Liver (tissue), 9 donors: ENCODE results near the gene ZNF432. TPM values are rescaled to one million over a fixed set of nuclear protein-coding genes. Genes with fewer than 3 reads are reported as not detected.
"Not testable (repeated sequence)": the region's sequence is repeated elsewhere in the genome, so short reads cannot be mapped to it uniquely, and the experiment has no call there.

Source experiments
- DNase-seq: peaks from one replicate; pipeline ENCODE4 v3.0.0-alpha.2; 2017; ENCODE audit warnings: low spot score
- H3K27ac ChIP-seq, 2 donors: one replicate each; pipeline ENCODE4 v1.7.0; 2013; ENCODE audit warnings: inconsistent platforms in 2 of 2, low read length in 2 of 2, control low read depth in 1 of 2, low read depth in 1 of 2, mild to moderate bottlenecking in 1 of 2
- H3K27me3 ChIP-seq, 4 donors: one replicate each; pipeline versions ENCODE4 v1.6.1 to v1.7.0; 2013; ENCODE audit warnings: low read length in 3 of 4, inconsistent platforms in 1 of 4, mild to moderate bottlenecking in 1 of 4, moderate library complexity in 1 of 4; ENCODE audit not compliant: control insufficient read depth in 4 of 4, insufficient read depth in 4 of 4
- H3K36me3 ChIP-seq, 4 donors: one replicate each; pipeline versions ENCODE4 v1.6.1 to v1.7.0; 2013; ENCODE audit warnings: low read length in 3 of 4, mild to moderate bottlenecking in 3 of 4, low read depth in 1 of 4, moderate library complexity in 1 of 4; ENCODE audit not compliant: control insufficient read depth in 4 of 4, insufficient read depth in 3 of 4
- H3K4me1 ChIP-seq, 4 donors: one replicate each; pipeline versions ENCODE4 v1.6.1 to v1.7.0; 2013; ENCODE audit warnings: low read length in 3 of 4, mild to moderate bottlenecking in 3 of 4, moderate library complexity in 1 of 4; ENCODE audit not compliant: control insufficient read depth in 4 of 4, insufficient read depth in 4 of 4
- H3K4me3 ChIP-seq, 3 donors: one replicate each; pipeline versions ENCODE4 v1.6.1 to v1.7.0; 2013; ENCODE audit warnings: low read length in 3 of 3, control low read depth in 1 of 3, low read depth in 1 of 3, mild to moderate bottlenecking in 1 of 3
- H3K9ac ChIP-seq, 2 donors: one replicate each; pipeline ENCODE4 v1.7.0; 2013; ENCODE audit warnings: low read length in 2 of 2, mild to moderate bottlenecking in 2 of 2, moderate library complexity in 2 of 2, control low read depth in 1 of 2, low read depth in 1 of 2
- H3K9me3 ChIP-seq, 4 donors: one replicate each; pipeline versions ENCODE4 v1.6.1 to v1.7.0; 2013; ENCODE audit warnings: low read length in 3 of 4; ENCODE audit not compliant: control insufficient read depth in 4 of 4
- ATF3 ChIP-seq: IDR thresholded peaks from 2 replicates; pipeline ENCODE4 v1.6.1; 2016; ENCODE audit warnings: antibody characterized with exemption
- EGR1 ChIP-seq, 2 donors: IDR thresholded peaks; 2 replicates each; pipeline ENCODE4 v1.6.1; 2016 to 2018; ENCODE audit warnings: antibody characterized with exemption in 2 of 2, low read depth in 2 of 2
- FOXA1 ChIP-seq: IDR thresholded peaks from 2 replicates; pipeline ENCODE4 v1.6.1; 2016; ENCODE audit warnings: antibody characterized with exemption
- FOXA2 ChIP-seq: IDR thresholded peaks from 2 replicates; pipeline ENCODE4 v1.6.1; 2016; ENCODE audit warnings: antibody characterized with exemption
- GABPA ChIP-seq, 2 donors: IDR thresholded peaks in 1 of 2; conservative IDR thresholded peaks in 1 of 2; 2 replicates each; pipeline ENCODE4 v1.6.1; 2016; ENCODE audit warnings: antibody characterized with exemption in 2 of 2, mild to moderate bottlenecking in 1 of 2, moderate library complexity in 1 of 2
- HNF4A ChIP-seq, 2 donors: conservative IDR thresholded peaks; 2 replicates each; pipeline ENCODE4 v1.6.1; 2016; ENCODE audit warnings: antibody characterized with exemption in 2 of 2, mild to moderate bottlenecking in 2 of 2
- HNF4G ChIP-seq: IDR thresholded peaks from 2 replicates; pipeline ENCODE4 v1.6.1; 2016; ENCODE audit warnings: antibody characterized with exemption
- JUND ChIP-seq, 2 donors: IDR thresholded peaks; 2 replicates each; pipeline ENCODE4 v1.6.1; 2016; ENCODE audit warnings: antibody characterized with exemption in 2 of 2
- NR2F2 ChIP-seq: IDR thresholded peaks from 2 replicates; pipeline ENCODE4 v1.6.1; 2016; ENCODE audit warnings: antibody characterized with exemption
- RAD21 ChIP-seq, 2 donors: IDR thresholded peaks; 2 replicates each; pipeline ENCODE4 v1.6.1; 2016; ENCODE audit warnings: antibody characterized with exemption in 2 of 2, mild to moderate bottlenecking in 2 of 2
- REST ChIP-seq: IDR thresholded peaks from 2 replicates; pipeline ENCODE4 v1.6.1; 2016; ENCODE audit warnings: antibody characterized with exemption, mild to moderate bottlenecking
- RXRA ChIP-seq, 2 donors: IDR thresholded peaks; 2 replicates each; pipeline ENCODE4 v1.6.1; 2017 to 2018; ENCODE audit warnings: antibody characterized with exemption in 2 of 2, mild to moderate bottlenecking in 1 of 2
- SP1 ChIP-seq: IDR thresholded peaks from 2 replicates; pipeline ENCODE4 v1.6.1; 2018; ENCODE audit warnings: antibody characterized with exemption, mild to moderate bottlenecking
- TAF1 ChIP-seq: conservative IDR thresholded peaks from 2 replicates; pipeline ENCODE4 v1.6.1; 2016; ENCODE audit warnings: antibody characterized with exemption, mild to moderate bottlenecking
- YY1 ChIP-seq: IDR thresholded peaks from 2 replicates; pipeline ENCODE4 v1.6.1; 2016; ENCODE audit warnings: antibody characterized with exemption, mild to moderate bottlenecking
- ZBTB33 ChIP-seq: IDR thresholded peaks from 2 replicates; pipeline ENCODE4 v1.6.1; 2016; ENCODE audit warnings: antibody characterized with exemption
- WGBS: extraction: QIAGEN DNeasy Blood & Tissue Kit; methylation state at CpG from one replicate; pipeline ENCODE4 v1.1.7; 2013; 5-methylcytosine and 5-hydroxymethylcytosine counted together
- polyA plus RNA-seq, 2 donors: library from polyadenylated mRNA; stranded (reverse) in 1 of 2; unstranded in 1 of 2; fragments of 200-250 nt in 1 of 2; fragments of >200 nt in 1 of 2; fragmentation: Nextera tagmentation in 1 of 2; extraction: Ambion mirVana in 1 of 2; gene quantifications; one replicate each; pipeline versions ENCODE4 v1.2.1 to v1.2.3, GENCODE V29; 2013 to 2015
- total RNA-seq, 2 donors: library from RNA; depleted of rRNA; stranded (reverse); fragments of >200 nt; gene quantifications; one replicate each; pipeline ENCODE4 v1.2.3, GENCODE V29; 2014
- TF ChIP-seq, protein P1 (sequence below): IDR thresholded peaks from 2 replicates; pipeline ENCODE4 v1.6.1; 2016; ENCODE audit warnings: antibody characterized with exemption
- TF ChIP-seq, protein P2 (sequence below): fragments of 150-350 bp; IDR thresholded peaks from 2 replicates; pipeline ENCODE4 v1.5.1; 2017; ENCODE audit warnings: improper control_type of control experiment, low read depth, low read length; ENCODE audit not compliant: missing input control
- donor health status: healthy.
- donor health status: healthy.
- donor health status: healthy.
- donor health status: healthy.
- donor health status: healthy.

The ZNF432 gene
- total and polyA plus RNA-seq, 4 donors: 0.83 to 4.8 (median 1.9) TPM

DNA sequence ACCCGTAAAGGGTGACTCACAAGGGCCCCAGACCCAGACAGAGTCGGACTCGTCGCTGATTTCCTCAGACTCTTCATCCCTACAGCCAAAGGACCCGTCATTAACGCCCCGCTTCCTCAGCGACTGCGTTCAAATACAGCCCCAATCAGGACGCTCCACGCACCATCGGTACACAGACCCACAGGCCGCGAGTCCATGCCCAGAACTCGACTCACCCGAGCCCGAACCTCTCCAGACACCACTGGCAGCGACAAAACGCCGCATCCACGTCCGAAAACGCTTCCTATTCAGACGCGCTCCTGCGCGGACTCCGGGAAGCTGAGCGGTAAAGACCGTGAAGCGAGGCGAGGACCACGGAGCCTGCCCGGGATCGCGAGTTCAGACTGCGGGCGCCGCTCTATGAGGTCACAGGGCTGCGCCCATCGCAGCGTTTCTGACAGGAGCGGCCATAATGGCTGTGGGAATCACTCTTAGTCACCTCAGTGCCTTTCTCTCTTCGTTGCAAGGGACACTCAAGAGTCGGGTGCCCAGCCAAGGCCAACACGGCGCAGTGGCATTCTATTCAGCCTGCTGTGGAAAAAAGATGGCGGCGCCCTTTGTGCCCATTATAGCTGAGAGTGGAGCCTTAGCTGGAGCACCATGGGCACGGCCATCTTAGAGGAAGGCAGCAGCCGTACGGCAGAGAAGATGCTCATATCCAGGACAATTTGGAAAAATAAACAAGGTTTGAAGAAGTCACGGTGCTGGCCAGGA is 20.4 kb downstream of the ZNF432 start, which contains the start of gene ZNF614:
TSS of gene ZNF614 (minus strand) at position 353 of the 753 bp plus-strand sequence. CDS start 2,634 bp downstream, outside the sequence.
- H3K27ac ChIP-seq: peak within 1 kb of the TSS; percentile 79 to 84
- H3K27me3 ChIP-seq: no peaks in the 10 kb centered on the region
- H3K36me3 ChIP-seq: peaks cover 9 to 26% (median 21%) of the 10 kb centered on the region in 4 donors
- H3K9me3 ChIP-seq: peaks cover 32 to 72% (median 60%) of the 10 kb centered on the region in 4 donors
- DNase-seq: peak; percentile 87
- H3K4me3 ChIP-seq: peak within 1 kb of the TSS; percentile 75 to 91 (median 84)
- H3K4me1 ChIP-seq: peaks cover 0 to 5% (median 3%) of the 10 kb centered on the region in 4 donors
- TF ChIP-seq, protein P1, sequence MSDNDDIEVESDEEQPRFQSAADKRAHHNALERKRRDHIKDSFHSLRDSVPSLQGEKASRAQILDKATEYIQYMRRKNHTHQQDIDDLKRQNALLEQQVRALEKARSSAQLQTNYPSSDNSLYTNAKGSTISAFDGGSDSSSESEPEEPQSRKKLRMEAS: peak; percentile 69
- TF ChIP-seq TAF1 (peak; percentile 52), GABPA (IDR thresholded peaks at IDR 0.05 in 1 of 2, conservative IDR thresholded peaks at IDR 0.05 in 1 of 2) (peak in 1 of 2 donors; percentile 24), JUND (IDR thresholded peaks at IDR 0.05) (no peak), REST (no peak), YY1 (peak; percentile 100), NR2F2 (peak; percentile 82), SP1 (peak; percentile 38), RXRA (IDR thresholded peaks at IDR 0.05) (peak; percentile 32 to 53), ZBTB33 (peak; percentile 98), FOXA1 (no peak), HNF4G (no peak), RAD21 (IDR thresholded peaks at IDR 0.05) (no peak), FOXA2 (no peak), ATF3 (no peak), HNF4A (conservative IDR thresholded peaks at IDR 0.05) (peak; percentile 22 to 24), EGR1 (IDR thresholded peaks at IDR 0.05; ENCODE audit: low read depth in 2 of 2) (no peak)
- TF ChIP-seq, protein P2, sequence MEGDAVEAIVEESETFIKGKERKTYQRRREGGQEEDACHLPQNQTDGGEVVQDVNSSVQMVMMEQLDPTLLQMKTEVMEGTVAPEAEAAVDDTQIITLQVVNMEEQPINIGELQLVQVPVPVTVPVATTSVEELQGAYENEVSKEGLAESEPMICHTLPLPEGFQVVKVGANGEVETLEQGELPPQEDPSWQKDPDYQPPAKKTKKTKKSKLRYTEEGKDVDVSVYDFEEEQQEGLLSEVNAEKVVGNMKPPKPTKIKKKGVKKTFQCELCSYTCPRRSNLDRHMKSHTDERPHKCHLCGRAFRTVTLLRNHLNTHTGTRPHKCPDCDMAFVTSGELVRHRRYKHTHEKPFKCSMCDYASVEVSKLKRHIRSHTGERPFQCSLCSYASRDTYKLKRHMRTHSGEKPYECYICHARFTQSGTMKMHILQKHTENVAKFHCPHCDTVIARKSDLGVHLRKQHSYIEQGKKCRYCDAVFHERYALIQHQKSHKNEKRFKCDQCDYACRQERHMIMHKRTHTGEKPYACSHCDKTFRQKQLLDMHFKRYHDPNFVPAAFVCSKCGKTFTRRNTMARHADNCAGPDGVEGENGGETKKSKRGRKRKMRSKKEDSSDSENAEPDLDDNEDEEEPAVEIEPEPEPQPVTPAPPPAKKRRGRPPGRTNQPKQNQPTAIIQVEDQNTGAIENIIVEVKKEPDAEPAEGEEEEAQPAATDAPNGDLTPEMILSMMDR: no peak
- H3K9ac ChIP-seq: peak within 1 kb of the TSS; percentile 75 to 76
- WGBS: under 1% methylated on average over 53 of the region's 53 CpGs

GRCh38 chr19:52026255-52026990 is 22.2 kb downstream of the ZNF432 start:
- Histone ChIP-seq H3K36me3 (peaks cover 15 to 33% (median 24%) of the 10 kb centered on the region in 4 donors), H3K9me3 (peaks cover 29 to 69% (median 51%) of the 10 kb centered on the region in 4 donors), H3K4me3 (peak overlapping the region in 2 of 3 donors; percentile 49 to 91)
- DNase-seq, H3K4me1 ChIP-seq, H3K9ac ChIP-seq, H3K27ac ChIP-seq, H3K27me3 ChIP-seq: not testable (repeated sequence)
- 86% methylated on average over 15 of the region's 15 CpGs for WGBS

- Histone ChIP-seq H3K9me3 (peaks cover 42 to 71% (median 58%) of the 10 kb centered on the region in 4 donors), H3K36me3 (peaks cover 19 to 50% (median 43%) of the 10 kb centered on the region in 4 donors), H3K4me3 (peak overlapping the region in 2 of 3 donors; percentile 20 to 42)
- 93% methylated on average over 4 of the region's 4 CpGs for WGBS
- H3K4me1 ChIP-seq, H3K27ac ChIP-seq, H3K27me3 ChIP-seq, DNase-seq, H3K9ac ChIP-seq: not testable (repeated sequence)
Observed at GRCh38 chr19:52024478-52024877, 24.2 kb downstream of the ZNF432 start.
